ENCODE results near the gene ZCCHC14. TPM values are rescaled to one million over a fixed set of nuclear protein-coding genes. Genes with fewer than 3 reads are reported as not detected.
"Not testable (repeated sequence)": the region's sequence is repeated elsewhere in the genome, so short reads cannot be mapped to it uniquely, and the experiment has no call there.

Gene ZCCHC14
- total RNA-seq, 2 experiments from 2014 or later = 5.5 to 5.7 TPM

- H3K27me3 Mint-ChIP-seq = no peaks in the 10 kb centered on the region
- H3K4me1 Mint-ChIP-seq = peaks cover 36% of the 10 kb centered on the region
- no peak overlapping the region for H3K4me3 Mint-ChIP-seq
- no peak for DNase-seq
- no peaks in the 10 kb centered on the region for H3K9me3 Mint-ChIP-seq
- peak overlapping the region; percentile 39 for H3K27ac Mint-ChIP-seq
- H3K36me3 Mint-ChIP-seq = peaks cover 16% of the 10 kb centered on the region
Observed at GRCh38 chr16:87395181-87395842, 97.5 kb downstream of the ZCCHC14 start.

GRCh38 chr16:87393680-87394055 lies 99.2 kb downstream of the ZCCHC14 start:
- H3K4me1 Mint-ChIP-seq = peaks cover 42% of the 10 kb centered on the region
- H3K36me3 Mint-ChIP-seq = peaks cover 14% of the 10 kb centered on the region
- no peaks in the 10 kb centered on the region for H3K27me3 Mint-ChIP-seq
- peak overlapping the region; percentile 90 for H3K4me3 Mint-ChIP-seq
- peak overlapping the region; percentile 87 for H3K27ac Mint-ChIP-seq
- no peaks in the 10 kb centered on the region for H3K9me3 Mint-ChIP-seq
- no peak for DNase-seq

GRCh38 chr16:87392821-87393679 lies 99.8 kb downstream of the ZCCHC14 start:
- Mint-ChIP-seq H3K27ac (peak overlapping the region; percentile 87), H3K4me3 (peak overlapping the region; percentile 90), H3K4me1 (peaks cover 48% of the 10 kb centered on the region), H3K36me3 (peaks cover 14% of the 10 kb centered on the region), H3K9me3 (no peaks in the 10 kb centered on the region), H3K27me3 (no peaks in the 10 kb centered on the region)
- DNase-seq = peak; percentile 59

GRCh38 chr16:87391950-87392820 lies 100.6 kb downstream of the ZCCHC14 start, which contains the start of gene MAP1LC3B:
MAP1LC3B (plus strand) TSS chr16:87392336; CDS start chr16:87392428, 92 bp downstream.
- Mint-ChIP-seq H3K4me1 (peaks cover 52% of the 10 kb centered on the region), H3K9me3 (no peaks in the 10 kb centered on the region)

DNA sequence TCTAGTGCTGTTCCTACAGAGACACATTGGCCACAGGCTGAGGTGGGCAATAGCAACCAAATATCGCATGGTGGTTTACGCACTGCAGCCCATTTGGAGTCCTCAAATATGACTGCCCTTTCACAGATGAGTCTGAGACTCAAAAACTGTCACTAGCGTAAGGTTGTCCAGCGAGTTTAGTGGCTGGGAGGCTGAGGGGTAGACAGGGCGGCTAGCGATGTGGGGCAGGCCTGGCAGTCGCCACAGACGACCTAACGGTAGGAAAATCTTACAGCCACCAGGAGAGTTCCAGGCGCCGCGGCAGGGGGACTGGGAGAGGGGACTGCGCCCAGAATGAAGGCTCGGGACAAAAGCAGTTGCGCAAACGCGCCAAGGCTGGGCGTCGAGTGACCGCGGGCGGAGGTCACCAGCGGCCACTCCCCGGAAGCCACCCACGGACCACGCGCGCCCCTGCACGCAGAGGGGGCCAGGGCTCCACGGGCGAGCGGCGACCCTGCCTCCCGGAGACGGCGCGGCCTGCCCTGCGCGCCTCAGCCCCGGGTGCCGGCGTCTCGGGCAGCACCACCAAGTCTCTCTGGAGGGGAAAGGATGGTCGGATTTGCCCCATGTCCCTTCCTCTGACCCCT lies 101.4 kb downstream of the ZCCHC14 start:
- Mint-ChIP-seq H3K27ac (peak overlapping the region; percentile 98), H3K36me3 (peaks cover 14% of the 10 kb centered on the region), H3K27me3 (no peaks in the 10 kb centered on the region), H3K4me1 (peaks cover 50% of the 10 kb centered on the region), H3K9me3 (no peaks in the 10 kb centered on the region), H3K4me3 (peak overlapping the region; percentile 88)
- DNase-seq = no peak

More at GRCh38 chr16:87391950-87392820, 100.6 kb downstream of the ZCCHC14 start, which contains the start of gene MAP1LC3B:
- H3K27me3 Mint-ChIP-seq = no peaks in the 10 kb centered on the region
- H3K4me3 Mint-ChIP-seq = peak within 1 kb of the TSS; percentile 90
- peaks cover 14% of the 10 kb centered on the region for H3K36me3 Mint-ChIP-seq
- peak; percentile 100 for DNase-seq
- H3K27ac Mint-ChIP-seq = peak within 1 kb of the TSS; percentile 98

- Mint-ChIP-seq H3K27me3 (no peaks in the 10 kb centered on the region), H3K9me3 (no peaks in the 10 kb centered on the region), H3K27ac (peak overlapping the region; percentile 98), H3K36me3 (peaks cover 14% of the 10 kb centered on the region), H3K4me3 (peak overlapping the region; percentile 88), H3K4me1 (peaks cover 49% of the 10 kb centered on the region)
- no peak for DNase-seq
Observed at GRCh38 chr16:87390641-87391323, 102.0 kb downstream of the ZCCHC14 start.

DNA sequence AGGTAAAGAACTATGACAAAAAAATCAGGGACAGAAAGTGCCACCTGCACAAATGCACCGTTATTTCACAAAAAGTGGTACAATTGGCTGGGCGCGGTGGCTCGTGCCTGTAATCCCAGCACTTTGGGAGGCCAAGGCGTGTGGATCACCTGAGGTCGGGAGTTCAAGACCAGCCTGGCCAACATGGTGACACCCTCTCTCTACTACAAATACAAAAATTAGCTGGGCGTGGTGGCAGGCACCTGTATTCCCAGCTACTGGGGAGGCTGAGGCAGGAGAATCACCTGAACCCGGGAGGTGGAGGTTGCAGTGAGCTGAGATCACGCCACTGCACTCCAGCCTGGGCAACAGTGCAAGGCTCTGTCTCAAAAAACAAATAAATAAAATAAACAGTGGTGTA lies 102.9 kb downstream of the ZCCHC14 start:
- DNase-seq, H3K36me3 Mint-ChIP-seq, H3K9me3 Mint-ChIP-seq, H3K4me3 Mint-ChIP-seq, H3K27me3 Mint-ChIP-seq: not testable (repeated sequence)
- Mint-ChIP-seq H3K4me1 (peaks cover 45% of the 10 kb centered on the region), H3K27ac (peak overlapping the region; percentile 88)

- H3K36me3 Mint-ChIP-seq = peaks cover 5% of the 10 kb centered on the region
- H3K9me3 Mint-ChIP-seq = no peaks in the 10 kb centered on the region
- peak overlapping the region; percentile 88 for H3K27ac Mint-ChIP-seq
- DNase-seq = no peak
- peaks cover 43% of the 10 kb centered on the region for H3K4me1 Mint-ChIP-seq
- H3K27me3 Mint-ChIP-seq = no peaks in the 10 kb centered on the region
- H3K4me3 Mint-ChIP-seq = no peak overlapping the region
Observed at GRCh38 chr16:87389245-87389644, 103.6 kb downstream of the ZCCHC14 start.

DNA sequence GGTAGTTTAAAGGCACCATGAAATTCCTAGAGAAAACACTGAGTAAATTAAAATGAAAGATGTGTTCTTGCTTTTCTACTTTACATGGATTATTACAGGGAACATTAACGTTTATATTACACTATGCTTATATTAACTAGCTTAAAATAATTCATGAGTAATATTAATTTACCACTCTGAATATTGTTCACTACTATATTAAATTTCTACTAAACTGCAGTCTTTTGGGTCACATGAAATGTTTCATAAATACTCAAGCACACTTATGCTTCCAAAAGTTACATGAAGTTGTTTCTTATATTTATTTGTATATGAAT lies 104.0 kb downstream of the ZCCHC14 start:
- Mint-ChIP-seq H3K27ac (peak overlapping the region; percentile 95), H3K4me3 (peak overlapping the region; percentile 47), H3K4me1 (peaks cover 41% of the 10 kb centered on the region), H3K9me3 (peaks cover 2% of the 10 kb centered on the region), H3K36me3 (peaks cover 5% of the 10 kb centered on the region), H3K27me3 (peaks cover 3% of the 10 kb centered on the region)
- DNase-seq = no peak

GRCh38 chr16:87387942-87388817 lies 104.6 kb downstream of the ZCCHC14 start:
- peak; percentile 86 for DNase-seq
- Mint-ChIP-seq H3K27ac (peak overlapping the region; percentile 95), H3K9me3 (peaks cover 2% of the 10 kb centered on the region), H3K27me3 (peaks cover 4% of the 10 kb centered on the region), H3K4me1 (peaks cover 35% of the 10 kb centered on the region), H3K4me3 (peak overlapping the region; percentile 47), H3K36me3 (peaks cover 4% of the 10 kb centered on the region)

- H3K9me3 Mint-ChIP-seq, H3K27me3 Mint-ChIP-seq, DNase-seq: not testable (repeated sequence)
- peaks cover 13% of the 10 kb centered on the region for H3K36me3 Mint-ChIP-seq
- peak overlapping the region; percentile 96 for H3K27ac Mint-ChIP-seq
- H3K4me1 Mint-ChIP-seq = peaks cover 54% of the 10 kb centered on the region
- peak overlapping the region; percentile 82 for H3K4me3 Mint-ChIP-seq
Observed at GRCh38 chr16:87384875-87385167, 108.0 kb downstream of the ZCCHC14 start.

- Mint-ChIP-seq H3K4me3 (peak overlapping the region; percentile 82), H3K4me1 (peaks cover 53% of the 10 kb centered on the region), H3K27ac (peak overlapping the region; percentile 96), H3K9me3 (peaks cover 2% of the 10 kb centered on the region), H3K36me3 (peaks cover 14% of the 10 kb centered on the region), H3K27me3 (peaks cover 4% of the 10 kb centered on the region)
- peak; percentile 65 for DNase-seq
Observed at GRCh38 chr16:87384162-87384874, 108.5 kb downstream of the ZCCHC14 start.
